HEK293 (cell line): ENCODE measurements around the gene LIPA.

ENCODE experiments used
- CTCF ChIA-PET: fragments of 350-600 bp; formaldehyde crosslinking; extraction: SDS; loops from one replicate; lab custom pipeline; 2021; ENCODE audit warnings: antibody characterized with exemption; lab: Yijun Ruan, JAX
- POLR2A ChIA-PET: fragments of 300-600 bp; formaldehyde crosslinking; extraction: SDS; loops from one replicate; lab custom pipeline; 2020; ENCODE audit warnings: antibody characterized with exemption, inconsistent platforms; lab: Yijun Ruan, JAX
- H3K27ac ChIP-seq: fragments of 200-500 bp; sonication (Bioruptor generic); 2 replicates; pipeline ENCODE4 v1.5.1; 2014; ENCODE audit warnings: low read depth, low read length, control low read depth, inconsistent platforms; ENCODE audit errors: extremely low read depth
- H3K36me3 ChIP-seq, 2 experiments: fragments of 200-500 bp in 1 of 2; sonication (Bioruptor generic) in 1 of 2; 1 replicate in 1 of 2; 2 replicates in 1 of 2; pipeline ENCODE4 v1.5.1; 2014 to 2017; ENCODE audit warnings: inconsistent platforms in 2 of 2, low read length in 2 of 2; ENCODE audit not compliant: control insufficient read depth in 2 of 2, insufficient read depth in 1 of 2
- H3K4me1 ChIP-seq: fragments of 200-500 bp; sonication (Bioruptor generic); 2 replicates; pipeline ENCODE4 v1.5.1; 2014; ENCODE audit warnings: mild to moderate bottlenecking, low read length, inconsistent platforms; ENCODE audit not compliant: control insufficient read depth, insufficient read depth
- H3K4me3 ChIP-seq: 2 replicates; pipeline ENCODE4 v1.5.1; 2011; ENCODE audit warnings: low read depth, mild to moderate bottlenecking, control low read depth, low read length, moderate library complexity
- H3K9me3 ChIP-seq: fragments of 200-500 bp; sonication (Bioruptor generic); 2 replicates; pipeline ENCODE4 v1.5.1; 2014; ENCODE audit warnings: low read depth, low read length, inconsistent platforms; ENCODE audit not compliant: control insufficient read depth, insufficient read depth
- GLIS2 ChIP-seq: fragments of 450-650 bp; formaldehyde crosslinking; IDR thresholded peaks from 2 replicates; pipeline ENCODE4 v1.5.1; 2016; ENCODE audit warnings: missing biosample characterization, missing genetic modification characterization
- KLF10 ChIP-seq: fragments of 450-650 bp; IDR thresholded peaks from 2 replicates; pipeline ENCODE4 v1.5.1; 2018; ENCODE audit warnings: missing biosample characterization, mild to moderate bottlenecking, missing genetic modification characterization
- KLF7 ChIP-seq: fragments of 450-650 bp; formaldehyde crosslinking; IDR thresholded peaks from 2 replicates; pipeline ENCODE4 v1.5.1; 2016; ENCODE audit warnings: missing biosample characterization, missing genetic modification characterization, borderline replicate concordance
- SP2 ChIP-seq: fragments of 450-650 bp; formaldehyde crosslinking; IDR thresholded peaks from 2 replicates; pipeline ENCODE4 v1.5.1; 2016; ENCODE audit warnings: missing biosample characterization, missing genetic modification characterization
- ZEB2 ChIP-seq: fragments of 450-650 bp; formaldehyde crosslinking; IDR thresholded peaks from 2 replicates; pipeline ENCODE4 v1.5.1; 2016; ENCODE audit warnings: missing biosample characterization, missing genetic modification characterization
- ZFHX2 ChIP-seq: fragments of 450-650 bp; formaldehyde crosslinking; conservative IDR thresholded peaks from 2 replicates; pipeline ENCODE4 v1.5.1; 2016; ENCODE audit warnings: missing biosample characterization, missing genetic modification characterization
- ZNF2 ChIP-seq: fragments of 450-650 bp; formaldehyde crosslinking; IDR thresholded peaks from 2 replicates; pipeline ENCODE4 v1.5.1; 2016; ENCODE audit warnings: missing biosample characterization, missing genetic modification characterization
- ZNF221 ChIP-seq: fragments of 450-650 bp; formaldehyde crosslinking; IDR thresholded peaks from 2 replicates; pipeline ENCODE4 v1.5.1; 2017; ENCODE audit warnings: missing biosample characterization, missing genetic modification characterization, borderline replicate concordance
- ZNF23 ChIP-seq: fragments of 450-650 bp; formaldehyde crosslinking; IDR thresholded peaks from 2 replicates; pipeline ENCODE4 v1.5.1; 2016; ENCODE audit warnings: missing biosample characterization, missing genetic modification characterization, borderline replicate concordance
- ZNF302 ChIP-seq: fragments of 450-650 bp; formaldehyde crosslinking; IDR thresholded peaks from 2 replicates; pipeline ENCODE4 v1.5.1; 2016; ENCODE audit warnings: missing biosample characterization, missing genetic modification characterization, low read depth
- ZNF404 ChIP-seq: fragments of 450-650 bp; formaldehyde crosslinking; IDR thresholded peaks from 2 replicates; pipeline ENCODE4 v1.5.1; 2017; ENCODE audit warnings: missing biosample characterization, missing genetic modification characterization
- ZNF473 ChIP-seq: fragments of 450-650 bp; formaldehyde crosslinking; IDR thresholded peaks from 2 replicates; pipeline ENCODE4 v1.5.1; 2017; ENCODE audit warnings: missing biosample characterization, missing genetic modification characterization
- ZNF600 ChIP-seq: fragments of 450-650 bp; formaldehyde crosslinking; IDR thresholded peaks from 2 replicates; pipeline ENCODE4 v1.5.1; 2016; ENCODE audit warnings: missing biosample characterization, missing genetic modification characterization
- ZNF623 ChIP-seq: fragments of 450-650 bp; formaldehyde crosslinking; IDR thresholded peaks from 2 replicates; pipeline ENCODE4 v1.5.1; 2016; ENCODE audit warnings: missing biosample characterization, missing genetic modification characterization
- ZNF670 ChIP-seq: fragments of 450-650 bp; formaldehyde crosslinking; IDR thresholded peaks from 2 replicates; pipeline ENCODE4 v1.5.1; 2016; ENCODE audit warnings: missing biosample characterization, missing genetic modification characterization, low read depth
- ZNF792 ChIP-seq: fragments of 450-650 bp; formaldehyde crosslinking; IDR thresholded peaks from 2 replicates; pipeline ENCODE4 v1.5.1; 2016; ENCODE audit warnings: missing biosample characterization, missing genetic modification characterization
- ZSCAN16 ChIP-seq: fragments of 450-650 bp; formaldehyde crosslinking; IDR thresholded peaks from 2 replicates; pipeline ENCODE4 v1.5.1; 2016; ENCODE audit warnings: missing biosample characterization, missing genetic modification characterization
- TF ChIP-seq, protein P1 (sequence below): fragments of 450-650 bp; formaldehyde crosslinking; IDR thresholded peaks from 2 replicates; pipeline ENCODE4 v1.5.1; 2016; ENCODE audit warnings: missing biosample characterization, missing genetic modification characterization
- TF ChIP-seq, protein P2 (sequence below): fragments of 450-650 bp; formaldehyde crosslinking; IDR thresholded peaks from 2 replicates; pipeline ENCODE4 v1.5.1; 2016; ENCODE audit warnings: missing biosample characterization, missing genetic modification characterization, borderline replicate concordance
- TF ChIP-seq, protein P3 (sequence below): fragments of 450-650 bp; formaldehyde crosslinking; IDR thresholded peaks from 2 replicates; pipeline ENCODE4 v1.5.1; 2017; ENCODE audit warnings: missing biosample characterization, missing genetic modification characterization
- TF ChIP-seq, protein P4 (sequence below): fragments of 450-650 bp; formaldehyde crosslinking; IDR thresholded peaks from 2 replicates; pipeline ENCODE4 v1.5.1; 2016; ENCODE audit warnings: missing biosample characterization, missing genetic modification characterization
- TF ChIP-seq, protein P5 (sequence below): fragments of 450-650 bp; formaldehyde crosslinking; IDR thresholded peaks from 2 replicates; pipeline ENCODE4 v1.5.0; 2017; ENCODE audit warnings: missing biosample characterization, missing genetic modification characterization, borderline replicate concordance

LIPA gene

DNA sequence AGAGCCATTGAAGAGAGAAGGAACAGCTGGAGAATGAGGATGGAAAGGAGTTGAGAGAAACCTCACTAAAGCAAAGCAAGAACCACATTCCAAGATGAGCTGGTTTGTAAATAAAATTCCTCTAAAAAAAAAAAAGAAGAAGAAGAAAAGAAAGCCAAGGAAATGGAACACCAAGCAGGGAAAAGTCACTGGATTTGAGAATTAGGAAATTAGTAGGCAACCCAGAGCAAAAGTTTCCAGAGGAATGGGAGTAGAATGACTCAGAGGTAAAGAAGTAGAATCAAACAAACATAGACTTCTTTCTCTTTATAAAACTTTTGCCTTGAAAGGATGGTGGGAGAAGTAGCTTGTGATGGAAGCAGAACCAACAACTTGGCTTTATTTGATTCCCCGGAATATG, 48.3 kb downstream of the LIPA start:
- H3K9me3 ChIP-seq: no peaks in the 10 kb centered on the region
- H3K4me3 ChIP-seq: no peak overlapping the region
- H3K36me3 ChIP-seq: no peaks in the 10 kb centered on the region
- TF ChIP-seq, protein P1, sequence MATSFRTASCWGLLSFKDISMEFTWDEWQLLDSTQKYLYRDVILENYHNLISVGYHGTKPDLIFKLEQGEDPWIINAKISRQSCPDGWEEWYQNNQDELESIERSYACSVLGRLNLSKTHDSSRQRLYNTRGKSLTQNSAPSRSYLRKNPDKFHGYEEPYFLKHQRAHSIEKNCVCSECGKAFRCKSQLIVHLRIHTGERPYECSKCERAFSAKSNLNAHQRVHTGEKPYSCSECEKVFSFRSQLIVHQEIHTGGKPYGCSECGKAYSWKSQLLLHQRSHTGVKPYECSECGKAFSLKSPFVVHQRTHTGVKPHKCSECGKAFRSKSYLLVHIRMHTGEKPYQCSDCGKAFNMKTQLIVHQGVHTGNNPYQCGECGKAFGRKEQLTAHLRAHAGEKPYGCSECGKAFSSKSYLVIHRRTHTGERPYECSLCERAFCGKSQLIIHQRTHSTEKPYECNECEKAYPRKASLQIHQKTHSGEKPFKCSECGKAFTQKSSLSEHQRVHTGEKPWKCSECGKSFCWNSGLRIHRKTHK (tag by site-specific recombination): no peak
- TF ChIP-seq, protein P2, sequence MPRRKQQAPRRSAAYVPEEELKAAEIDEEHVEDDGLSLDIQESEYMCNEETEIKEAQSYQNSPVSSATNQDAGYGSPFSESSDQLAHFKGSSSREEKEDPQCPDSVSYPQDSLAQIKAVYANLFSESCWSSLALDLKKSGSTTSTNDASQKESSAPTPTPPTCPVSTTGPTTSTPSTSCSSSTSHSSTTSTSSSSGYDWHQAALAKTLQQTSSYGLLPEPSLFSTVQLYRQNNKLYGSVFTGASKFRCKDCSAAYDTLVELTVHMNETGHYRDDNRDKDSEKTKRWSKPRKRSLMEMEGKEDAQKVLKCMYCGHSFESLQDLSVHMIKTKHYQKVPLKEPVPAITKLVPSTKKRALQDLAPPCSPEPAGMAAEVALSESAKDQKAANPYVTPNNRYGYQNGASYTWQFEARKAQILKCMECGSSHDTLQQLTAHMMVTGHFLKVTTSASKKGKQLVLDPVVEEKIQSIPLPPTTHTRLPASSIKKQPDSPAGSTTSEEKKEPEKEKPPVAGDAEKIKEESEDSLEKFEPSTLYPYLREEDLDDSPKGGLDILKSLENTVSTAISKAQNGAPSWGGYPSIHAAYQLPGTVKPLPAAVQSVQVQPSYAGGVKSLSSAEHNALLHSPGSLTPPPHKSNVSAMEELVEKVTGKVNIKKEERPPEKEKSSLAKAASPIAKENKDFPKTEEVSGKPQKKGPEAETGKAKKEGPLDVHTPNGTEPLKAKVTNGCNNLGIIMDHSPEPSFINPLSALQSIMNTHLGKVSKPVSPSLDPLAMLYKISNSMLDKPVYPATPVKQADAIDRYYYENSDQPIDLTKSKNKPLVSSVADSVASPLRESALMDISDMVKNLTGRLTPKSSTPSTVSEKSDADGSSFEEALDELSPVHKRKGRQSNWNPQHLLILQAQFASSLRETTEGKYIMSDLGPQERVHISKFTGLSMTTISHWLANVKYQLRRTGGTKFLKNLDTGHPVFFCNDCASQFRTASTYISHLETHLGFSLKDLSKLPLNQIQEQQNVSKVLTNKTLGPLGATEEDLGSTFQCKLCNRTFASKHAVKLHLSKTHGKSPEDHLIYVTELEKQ (tag by site-specific recombination): no peak
- TF ChIP-seq ZNF473 (tag by site-specific recombination) (no peak), ZNF302 (tag by site-specific recombination) (no peak), ZNF221 (tag by site-specific recombination) (no peak), KLF7 (tag by site-specific recombination) (no peak), ZNF404 (tag by site-specific recombination) (no peak), ZNF2 (tag by site-specific recombination) (no peak), GLIS2 (no peak), SP2 (tag by site-specific recombination) (no peak)
- TF ChIP-seq, protein P3, sequence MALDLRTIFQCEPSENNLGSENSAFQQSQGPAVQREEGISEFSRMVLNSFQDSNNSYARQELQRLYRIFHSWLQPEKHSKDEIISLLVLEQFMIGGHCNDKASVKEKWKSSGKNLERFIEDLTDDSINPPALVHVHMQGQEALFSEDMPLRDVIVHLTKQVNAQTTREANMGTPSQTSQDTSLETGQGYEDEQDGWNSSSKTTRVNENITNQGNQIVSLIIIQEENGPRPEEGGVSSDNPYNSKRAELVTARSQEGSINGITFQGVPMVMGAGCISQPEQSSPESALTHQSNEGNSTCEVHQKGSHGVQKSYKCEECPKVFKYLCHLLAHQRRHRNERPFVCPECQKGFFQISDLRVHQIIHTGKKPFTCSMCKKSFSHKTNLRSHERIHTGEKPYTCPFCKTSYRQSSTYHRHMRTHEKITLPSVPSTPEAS (tag by site-specific recombination): no peak
- peaks cover 4% of the 10 kb centered on the region; the same call in 1 of the 2 replicates for H3K4me1 ChIP-seq
- no peak overlapping the region for H3K27ac ChIP-seq
- ChIA-PET CTCF (interaction anchor here (1.4 to 2.6 kb wide), 3 partner anchors 10 to 173 kb away, joined by 3 to 16 read pairs (median 9); no protein-coding TSS in a partner anchor), POLR2A (no interaction called here)

DNA sequence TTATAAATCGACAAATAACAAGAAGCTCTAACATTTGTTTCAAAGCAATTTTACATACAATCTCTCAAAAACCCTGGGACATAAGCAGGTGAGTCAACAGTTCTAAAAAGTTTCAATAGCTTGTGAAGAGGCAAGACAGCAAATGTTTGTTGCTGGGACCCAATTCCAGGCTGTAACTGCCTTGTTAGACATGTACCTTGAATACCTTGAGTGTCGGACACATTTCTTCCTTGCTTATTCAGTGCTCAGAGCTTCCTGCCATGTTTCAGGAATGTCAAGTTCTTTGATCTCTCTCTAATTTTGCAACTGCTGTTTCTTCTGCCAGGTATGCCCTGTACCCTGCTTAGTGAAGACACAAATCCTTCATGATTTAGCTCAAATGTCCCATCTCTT, 49.5 kb downstream of the LIPA start:
- no peak for TF ChIP-seq ZNF600 (tag by site-specific recombination)
- TF ChIP-seq ZSCAN16 (tag by site-specific recombination): no peak
- TF ChIP-seq ZNF623 (tag by site-specific recombination): no peak
- TF ChIP-seq ZNF670 (tag by site-specific recombination): no peak
- no peak for TF ChIP-seq GLIS2
- no peak for TF ChIP-seq ZNF23
- TF ChIP-seq, protein P4, sequence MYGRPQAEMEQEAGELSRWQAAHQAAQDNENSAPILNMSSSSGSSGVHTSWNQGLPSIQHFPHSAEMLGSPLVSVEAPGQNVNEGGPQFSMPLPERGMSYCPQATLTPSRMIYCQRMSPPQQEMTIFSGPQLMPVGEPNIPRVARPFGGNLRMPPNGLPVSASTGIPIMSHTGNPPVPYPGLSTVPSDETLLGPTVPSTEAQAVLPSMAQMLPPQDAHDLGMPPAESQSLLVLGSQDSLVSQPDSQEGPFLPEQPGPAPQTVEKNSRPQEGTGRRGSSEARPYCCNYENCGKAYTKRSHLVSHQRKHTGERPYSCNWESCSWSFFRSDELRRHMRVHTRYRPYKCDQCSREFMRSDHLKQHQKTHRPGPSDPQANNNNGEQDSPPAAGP: no peak
- TF ChIP-seq ZEB2 (tag by site-specific recombination): no peak
- TF ChIP-seq KLF10 (tag by site-specific recombination): no peak
- TF ChIP-seq ZNF792 (tag by site-specific recombination): no peak
- TF ChIP-seq ZFHX2 (tag by site-specific recombination): no peak
- TF ChIP-seq, protein P5, sequence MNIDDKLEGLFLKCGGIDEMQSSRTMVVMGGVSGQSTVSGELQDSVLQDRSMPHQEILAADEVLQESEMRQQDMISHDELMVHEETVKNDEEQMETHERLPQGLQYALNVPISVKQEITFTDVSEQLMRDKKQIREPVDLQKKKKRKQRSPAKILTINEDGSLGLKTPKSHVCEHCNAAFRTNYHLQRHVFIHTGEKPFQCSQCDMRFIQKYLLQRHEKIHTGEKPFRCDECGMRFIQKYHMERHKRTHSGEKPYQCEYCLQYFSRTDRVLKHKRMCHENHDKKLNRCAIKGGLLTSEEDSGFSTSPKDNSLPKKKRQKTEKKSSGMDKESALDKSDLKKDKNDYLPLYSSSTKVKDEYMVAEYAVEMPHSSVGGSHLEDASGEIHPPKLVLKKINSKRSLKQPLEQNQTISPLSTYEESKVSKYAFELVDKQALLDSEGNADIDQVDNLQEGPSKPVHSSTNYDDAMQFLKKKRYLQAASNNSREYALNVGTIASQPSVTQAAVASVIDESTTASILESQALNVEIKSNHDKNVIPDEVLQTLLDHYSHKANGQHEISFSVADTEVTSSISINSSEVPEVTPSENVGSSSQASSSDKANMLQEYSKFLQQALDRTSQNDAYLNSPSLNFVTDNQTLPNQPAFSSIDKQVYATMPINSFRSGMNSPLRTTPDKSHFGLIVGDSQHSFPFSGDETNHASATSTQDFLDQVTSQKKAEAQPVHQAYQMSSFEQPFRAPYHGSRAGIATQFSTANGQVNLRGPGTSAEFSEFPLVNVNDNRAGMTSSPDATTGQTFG: no peak
- CTCF ChIA-PET: interaction anchor here (0.7 to 1.5 kb wide), 4 partner anchors 7 to 267 kb away, joined by 3 to 5 read pairs (median 4); no protein-coding TSS in a partner anchor
- Histone ChIP-seq H3K4me1 (peaks cover 4% of the 10 kb centered on the region; the same call in 1 of the 2 replicates), H3K27ac (no peak overlapping the region), H3K4me3 (no peak overlapping the region), H3K9me3 (no peaks in the 10 kb centered on the region), H3K36me3 (no peaks in the 10 kb centered on the region)
- POLR2A ChIA-PET: no interaction called here
